Right lobe of liver (tissue), 4 donors: ENCODE data around the gene DDIT4.

Experiments
- CTCF ChIP-seq, 4 donors: fragments of 200-600 bp in 3 of 4; fragments of 450-650 bp in 1 of 4; IDR thresholded peaks; one replicate each; pipeline versions ENCODE4 v1.5.1 to v1.8.0; 2016 to 2022; ENCODE audit warnings: antibody characterized with exemption in 4 of 4, mild to moderate bottlenecking in 2 of 4
- POLR2A ChIP-seq: fragments of 450-650 bp; IDR thresholded peaks from one replicate; pipeline ENCODE4 v1.6.1; 2017; ENCODE audit warnings: antibody characterized with exemption, mild to moderate bottlenecking
- donor health status: DM: no; HTN: no; CAD: no.
- donor health status: DM: no; HTN: no; CAD: no.
- donor health status: DM: no; HTN: yes; CAD: no.

- TF ChIP-seq CTCF (IDR thresholded peaks at IDR 0.05): no peak
- no peak for TF ChIP-seq POLR2A
Observed at GRCh38 chr10:72310636-72311035, 36.9 kb downstream of the DDIT4 start.
